K562 (cell line): Measurements from ENCODE around the gene RIMBP3C. TPM values are rescaled to one million over a fixed set of nuclear protein-coding genes. Genes with fewer than 3 reads are reported as not detected.

ENCODE experiments used
- ELF2 ChIP-seq: fragments of 250-450 bp; sonication (Bioruptor Pico); IDR thresholded peaks from 2 replicates; pipeline ENCODE4 v1.5.0; 2021; ENCODE audit warnings: mild to moderate bottlenecking
- EZH2 ChIP-seq: IDR thresholded peaks from 2 replicates; pipeline ENCODE4 v1.6.1; 2012; ENCODE audit warnings: low read depth, mild to moderate bottlenecking, inconsistent platforms, low read length, borderline replicate concordance
- KLF16 ChIP-seq: IDR thresholded peaks from 2 replicates; pipeline ENCODE4 v1.6.1; 2016; ENCODE audit warnings: antibody characterized with exemption
- MCM7 ChIP-seq, 2 experiments: fragments of 450-650 bp; IDR thresholded peaks; 2 replicates each; pipeline ENCODE4 v1.6.1; 2016 to 2018
- MLLT1 ChIP-seq, 2 experiments: fragments of 450-650 bp; IDR thresholded peaks; 2 replicates each; pipeline ENCODE4 v1.6.1; 2016
- MYBL2 ChIP-seq, 2 experiments: fragments of 450-650 bp in 1 of 2; sonication (generic) in 1 of 2; formaldehyde crosslinking in 1 of 2; IDR thresholded peaks; 2 replicates each; pipeline versions ENCODE4 v1.6.1 to v1.8.1; 2017 to 2022; ENCODE audit warnings: borderline replicate concordance in 1 of 2, inconsistent platforms in 1 of 2, low read depth in 1 of 2, mild to moderate bottlenecking in 1 of 2, missing genetic modification reagents in 1 of 2, moderate library complexity in 1 of 2
- PHB ChIP-seq: fragments of 250-450 bp; sonication (Bioruptor Pico); IDR thresholded peaks from 2 replicates; pipeline ENCODE4 v1.5.0; 2021
- SREBF1 ChIP-seq: fragments of 150-350 bp; IDR thresholded peaks from 2 replicates; pipeline ENCODE4 v1.6.1; 2014; ENCODE audit warnings: antibody characterized with exemption, low read depth, low read length, borderline replicate concordance
- STAT5A ChIP-seq: IDR thresholded peaks from 2 replicates; pipeline ENCODE4 v1.6.1; 2012; ENCODE audit warnings: low read length, inconsistent platforms, borderline replicate concordance
- ZBTB1 ChIP-seq: sonication (generic); formaldehyde crosslinking; IDR thresholded peaks from 2 replicates; pipeline ENCODE4 v1.8.1; 2023; ENCODE audit warnings: missing genetic modification reagents, low read depth, mild to moderate bottlenecking, borderline replicate concordance
- ZBTB12 ChIP-seq: fragments of 250-450 bp; sonication (Bioruptor Pico); IDR thresholded peaks from 2 replicates; pipeline ENCODE4 v1.4.0; 2020
- ZNF764 ChIP-seq: fragments of 250-450 bp; sonication (Bioruptor Pico); IDR thresholded peaks from 2 replicates; pipeline ENCODE4 v1.4.0; 2020; ENCODE audit warnings: low read depth, mild to moderate bottlenecking, moderate library complexity
- polyA plus RNA-seq, 8 experiments: library from polyadenylated mRNA; depleted of rRNA in 4 of 8; stranded (reverse) in 5 of 8; unstranded in 3 of 8; fragments of >200 nt; fragmentation: Nextera tagmentation in 2 of 8; fragmentation: Illumina TruSeq in 1 of 8; extraction: Ambion mirVana in 2 of 8; extraction: Trizol in 1 of 8; gene quantifications; 2 replicates each; pipeline versions ENCODE4 v1.2.1 to v1.2.3, GENCODE V29; 2011 to 2014; ENCODE audit warnings: inconsistent platforms in 1 of 8, missing spikeins in 1 of 8
- total RNA-seq, 7 experiments: library from RNA; depleted of rRNA in 6 of 7; stranded (reverse); fragments of >200 nt in 6 of 7; fragmentation: Illumina TruSeq in 2 of 7; extraction: Trizol in 2 of 7; gene quantifications; 2 replicates each; pipeline versions ENCODE4 v1.2.1 to v1.2.3, GENCODE V29; 2011 to 2021; ENCODE audit warnings: low replicate concordance in 1 of 7
- TF ChIP-seq, protein P1 (sequence below): fragments of 450-650 bp; IDR thresholded peaks from 2 replicates; pipeline ENCODE4 v1.6.1; 2016; ENCODE audit warnings: mild to moderate bottlenecking, moderate library complexity

The RIMBP3C gene
- total and polyA plus RNA-seq, 9 of the 15 experiments (the other 6 are each of a cell fraction or from before 2014, with no cell fraction given) = 0.09 to 0.98 (median 0.17) TPM; not detected in 2

GRCh38 chr22:21587803-21588611 is 36.7 kb upstream of the RIMBP3C start (continued):
- TF ChIP-seq EZH2 = peak; percentile 40; the same call in 1 of the 2 replicates
- TF ChIP-seq STAT5A = peak; percentile 94
- 0 out of 2 replicates have a peak, but pooled peaks have one; percentile 10 for TF ChIP-seq ZNF764 (CRISPR knock-in tag)
- TF ChIP-seq KLF16 = no peak
- TF ChIP-seq PHB (CRISPR knock-in tag) = no peak
- TF ChIP-seq MLLT1 (IDR thresholded peaks at IDR 0.05) = no peak
- TF ChIP-seq MYBL2 (IDR thresholded peaks at IDR 0.05; ENCODE audit: low read depth) = no peak
- no peak for TF ChIP-seq MYBL2 (CRISPR knock-in tag; IDR thresholded peaks at IDR 0.05; ENCODE audit: borderline replicate concordance)
- TF ChIP-seq, protein P1, sequence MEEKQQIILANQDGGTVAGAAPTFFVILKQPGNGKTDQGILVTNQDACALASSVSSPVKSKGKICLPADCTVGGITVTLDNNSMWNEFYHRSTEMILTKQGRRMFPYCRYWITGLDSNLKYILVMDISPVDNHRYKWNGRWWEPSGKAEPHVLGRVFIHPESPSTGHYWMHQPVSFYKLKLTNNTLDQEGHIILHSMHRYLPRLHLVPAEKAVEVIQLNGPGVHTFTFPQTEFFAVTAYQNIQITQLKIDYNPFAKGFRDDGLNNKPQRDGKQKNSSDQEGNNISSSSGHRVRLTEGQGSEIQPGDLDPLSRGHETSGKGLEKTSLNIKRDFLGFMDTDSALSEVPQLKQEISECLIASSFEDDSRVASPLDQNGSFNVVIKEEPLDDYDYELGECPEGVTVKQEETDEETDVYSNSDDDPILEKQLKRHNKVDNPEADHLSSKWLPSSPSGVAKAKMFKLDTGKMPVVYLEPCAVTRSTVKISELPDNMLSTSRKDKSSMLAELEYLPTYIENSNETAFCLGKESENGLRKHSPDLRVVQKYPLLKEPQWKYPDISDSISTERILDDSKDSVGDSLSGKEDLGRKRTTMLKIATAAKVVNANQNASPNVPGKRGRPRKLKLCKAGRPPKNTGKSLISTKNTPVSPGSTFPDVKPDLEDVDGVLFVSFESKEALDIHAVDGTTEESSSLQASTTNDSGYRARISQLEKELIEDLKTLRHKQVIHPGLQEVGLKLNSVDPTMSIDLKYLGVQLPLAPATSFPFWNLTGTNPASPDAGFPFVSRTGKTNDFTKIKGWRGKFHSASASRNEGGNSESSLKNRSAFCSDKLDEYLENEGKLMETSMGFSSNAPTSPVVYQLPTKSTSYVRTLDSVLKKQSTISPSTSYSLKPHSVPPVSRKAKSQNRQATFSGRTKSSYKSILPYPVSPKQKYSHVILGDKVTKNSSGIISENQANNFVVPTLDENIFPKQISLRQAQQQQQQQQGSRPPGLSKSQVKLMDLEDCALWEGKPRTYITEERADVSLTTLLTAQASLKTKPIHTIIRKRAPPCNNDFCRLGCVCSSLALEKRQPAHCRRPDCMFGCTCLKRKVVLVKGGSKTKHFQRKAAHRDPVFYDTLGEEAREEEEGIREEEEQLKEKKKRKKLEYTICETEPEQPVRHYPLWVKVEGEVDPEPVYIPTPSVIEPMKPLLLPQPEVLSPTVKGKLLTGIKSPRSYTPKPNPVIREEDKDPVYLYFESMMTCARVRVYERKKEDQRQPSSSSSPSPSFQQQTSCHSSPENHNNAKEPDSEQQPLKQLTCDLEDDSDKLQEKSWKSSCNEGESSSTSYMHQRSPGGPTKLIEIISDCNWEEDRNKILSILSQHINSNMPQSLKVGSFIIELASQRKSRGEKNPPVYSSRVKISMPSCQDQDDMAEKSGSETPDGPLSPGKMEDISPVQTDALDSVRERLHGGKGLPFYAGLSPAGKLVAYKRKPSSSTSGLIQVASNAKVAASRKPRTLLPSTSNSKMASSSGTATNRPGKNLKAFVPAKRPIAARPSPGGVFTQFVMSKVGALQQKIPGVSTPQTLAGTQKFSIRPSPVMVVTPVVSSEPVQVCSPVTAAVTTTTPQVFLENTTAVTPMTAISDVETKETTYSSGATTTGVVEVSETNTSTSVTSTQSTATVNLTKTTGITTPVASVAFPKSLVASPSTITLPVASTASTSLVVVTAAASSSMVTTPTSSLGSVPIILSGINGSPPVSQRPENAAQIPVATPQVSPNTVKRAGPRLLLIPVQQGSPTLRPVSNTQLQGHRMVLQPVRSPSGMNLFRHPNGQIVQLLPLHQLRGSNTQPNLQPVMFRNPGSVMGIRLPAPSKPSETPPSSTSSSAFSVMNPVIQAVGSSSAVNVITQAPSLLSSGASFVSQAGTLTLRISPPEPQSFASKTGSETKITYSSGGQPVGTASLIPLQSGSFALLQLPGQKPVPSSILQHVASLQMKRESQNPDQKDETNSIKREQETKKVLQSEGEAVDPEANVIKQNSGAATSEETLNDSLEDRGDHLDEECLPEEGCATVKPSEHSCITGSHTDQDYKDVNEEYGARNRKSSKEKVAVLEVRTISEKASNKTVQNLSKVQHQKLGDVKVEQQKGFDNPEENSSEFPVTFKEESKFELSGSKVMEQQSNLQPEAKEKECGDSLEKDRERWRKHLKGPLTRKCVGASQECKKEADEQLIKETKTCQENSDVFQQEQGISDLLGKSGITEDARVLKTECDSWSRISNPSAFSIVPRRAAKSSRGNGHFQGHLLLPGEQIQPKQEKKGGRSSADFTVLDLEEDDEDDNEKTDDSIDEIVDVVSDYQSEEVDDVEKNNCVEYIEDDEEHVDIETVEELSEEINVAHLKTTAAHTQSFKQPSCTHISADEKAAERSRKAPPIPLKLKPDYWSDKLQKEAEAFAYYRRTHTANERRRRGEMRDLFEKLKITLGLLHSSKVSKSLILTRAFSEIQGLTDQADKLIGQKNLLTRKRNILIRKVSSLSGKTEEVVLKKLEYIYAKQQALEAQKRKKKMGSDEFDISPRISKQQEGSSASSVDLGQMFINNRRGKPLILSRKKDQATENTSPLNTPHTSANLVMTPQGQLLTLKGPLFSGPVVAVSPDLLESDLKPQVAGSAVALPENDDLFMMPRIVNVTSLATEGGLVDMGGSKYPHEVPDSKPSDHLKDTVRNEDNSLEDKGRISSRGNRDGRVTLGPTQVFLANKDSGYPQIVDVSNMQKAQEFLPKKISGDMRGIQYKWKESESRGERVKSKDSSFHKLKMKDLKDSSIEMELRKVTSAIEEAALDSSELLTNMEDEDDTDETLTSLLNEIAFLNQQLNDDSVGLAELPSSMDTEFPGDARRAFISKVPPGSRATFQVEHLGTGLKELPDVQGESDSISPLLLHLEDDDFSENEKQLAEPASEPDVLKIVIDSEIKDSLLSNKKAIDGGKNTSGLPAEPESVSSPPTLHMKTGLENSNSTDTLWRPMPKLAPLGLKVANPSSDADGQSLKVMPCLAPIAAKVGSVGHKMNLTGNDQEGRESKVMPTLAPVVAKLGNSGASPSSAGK = no peak
- TF ChIP-seq ZBTB1 (CRISPR knock-in tag) = no peak
- TF ChIP-seq SREBF1 = no peak
- no peak for TF ChIP-seq ELF2 (CRISPR knock-in tag)
- TF ChIP-seq ZBTB12 = peak; percentile 21; the same call in 1 of the 2 replicates
- TF ChIP-seq MCM7 (IDR thresholded peaks at IDR 0.05) = no peak
